ENCODE measurements around the gene CAPZB. TPM values are rescaled to one million over a fixed set of nuclear protein-coding genes. Genes with fewer than 3 reads are reported as not detected.

Gene CAPZB
- total RNA-seq, 1 donor from 2014 or later: 262 TPM

DNA sequence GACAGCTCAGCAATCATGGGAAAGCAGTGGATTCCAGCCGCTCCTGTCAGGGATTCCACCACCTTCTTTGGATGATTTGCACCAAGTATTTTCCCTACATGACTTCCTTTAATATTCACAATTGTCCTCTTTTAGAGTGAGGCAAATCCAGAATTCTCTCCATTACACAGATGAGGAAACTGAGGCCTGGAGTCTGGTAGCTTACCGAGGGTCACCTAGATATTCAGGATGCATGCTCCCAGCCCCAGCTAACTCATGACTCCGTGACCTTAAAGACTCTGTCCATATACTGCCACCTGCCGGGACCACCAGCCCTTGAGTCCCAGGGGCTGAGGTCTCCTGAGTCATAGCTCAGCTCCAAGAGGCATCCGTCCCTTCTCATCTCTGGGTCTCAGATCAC, 80.6 kb downstream of the CAPZB start:
- ATAC-seq: no peak

DNA sequence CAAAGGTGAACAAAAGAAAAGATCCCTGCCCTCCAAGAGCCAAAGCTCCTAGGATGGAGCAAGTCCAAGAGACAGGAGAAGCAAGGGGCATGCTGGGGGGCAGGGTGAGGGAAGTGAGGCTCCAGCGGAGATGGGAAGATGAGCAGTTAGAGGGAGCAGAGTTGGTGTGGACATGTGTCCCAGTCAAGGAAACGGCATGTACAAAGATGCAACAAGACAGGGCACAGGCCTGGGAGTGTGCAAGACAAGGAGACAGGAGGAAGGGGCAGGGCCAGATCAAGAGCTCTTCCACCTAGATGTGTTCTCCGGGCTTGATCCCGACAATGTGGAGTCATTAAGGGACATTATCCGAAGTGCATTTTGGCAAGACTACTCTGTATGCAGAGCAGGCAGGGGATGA, 82.1 kb downstream of the CAPZB start:
- ATAC-seq: no peak

DNA sequence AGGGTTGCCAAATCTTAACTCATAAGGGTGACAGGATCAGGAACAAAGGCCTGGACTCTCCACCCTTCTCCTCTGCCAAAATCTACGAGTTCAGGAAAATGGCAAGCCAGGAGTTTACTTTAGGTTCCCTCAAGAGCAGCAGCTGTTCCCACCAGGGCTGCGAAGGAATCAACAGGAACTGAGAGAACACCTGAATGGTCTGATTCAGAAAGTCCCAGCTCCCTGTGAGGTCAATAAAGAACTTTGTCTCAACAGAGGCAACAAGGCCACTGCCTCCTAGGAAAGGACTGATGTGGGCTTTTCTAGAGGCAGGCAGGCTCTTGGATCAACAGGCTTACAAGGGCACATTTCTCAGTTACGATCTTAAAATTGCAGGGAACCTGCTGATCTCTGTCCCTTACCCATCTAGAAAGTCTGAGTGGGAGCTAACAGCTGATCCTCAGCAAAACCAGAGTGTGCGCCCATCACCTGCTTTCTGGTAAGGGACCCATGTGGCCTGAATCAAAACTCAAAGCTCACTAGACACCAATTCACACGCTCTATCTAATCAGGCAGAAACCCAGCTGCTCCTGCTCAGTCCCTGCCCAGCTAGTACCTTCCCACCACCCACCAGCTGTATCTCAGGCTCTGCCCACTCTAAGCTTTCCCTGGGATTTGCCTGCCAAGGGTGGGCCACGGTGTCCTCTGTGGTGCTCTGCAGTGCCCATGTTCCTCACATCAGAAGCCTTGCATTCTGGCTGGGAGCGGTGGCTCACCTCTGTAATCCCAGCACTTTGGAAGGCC, 83.1 kb downstream of the CAPZB start:
- no peak for ATAC-seq

DNA sequence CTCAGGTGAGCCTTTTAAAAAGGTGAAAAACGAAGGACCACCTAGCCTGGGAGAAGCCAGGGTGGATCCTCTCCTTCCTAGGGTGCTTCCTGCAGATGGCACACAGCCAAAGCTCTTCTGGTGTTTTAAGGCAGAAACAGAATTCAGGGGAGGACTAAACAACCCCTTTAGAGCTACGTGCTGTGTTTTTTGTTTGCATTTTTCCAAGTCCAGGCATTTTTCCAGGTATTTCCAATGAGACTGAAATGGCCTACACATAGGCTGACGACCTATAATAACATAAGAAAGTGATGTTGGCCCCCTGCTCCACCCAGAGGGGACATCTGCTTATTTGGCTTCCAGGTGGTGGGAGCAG, 83.8 kb downstream of the CAPZB start:
- no peak for ATAC-seq

DNA sequence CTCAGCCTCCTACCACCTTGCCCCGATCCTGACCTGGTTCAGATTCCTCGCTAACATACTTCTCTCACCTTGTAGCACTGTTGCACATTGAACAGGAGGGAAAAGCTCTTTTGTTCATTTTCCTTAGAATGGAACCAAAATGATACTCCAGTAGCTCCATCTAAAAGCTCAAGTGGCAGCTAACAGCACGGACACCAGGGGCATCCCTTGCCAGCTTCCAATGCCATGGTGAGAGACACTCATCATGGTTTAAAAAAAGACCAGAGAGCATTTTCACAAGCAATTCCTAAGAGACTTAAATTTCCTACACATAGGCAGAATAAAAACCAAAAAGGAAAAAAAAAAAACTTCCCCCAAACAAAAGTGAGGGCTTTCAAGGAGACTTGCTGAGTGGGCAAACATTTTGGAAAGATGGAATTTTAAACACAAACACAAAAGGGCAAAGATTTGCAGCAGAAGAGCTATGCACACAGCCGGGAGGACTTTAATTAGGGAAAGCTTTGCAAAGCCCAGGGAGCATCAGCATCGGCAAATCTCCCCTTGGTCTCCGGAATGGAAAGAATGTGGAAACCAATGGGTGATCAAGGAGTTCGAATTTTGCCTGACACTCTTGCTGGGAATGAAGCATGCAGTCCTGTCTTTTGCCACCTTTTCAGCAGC, 84.3 kb downstream of the CAPZB start:
- ATAC-seq: no peak

DNA sequence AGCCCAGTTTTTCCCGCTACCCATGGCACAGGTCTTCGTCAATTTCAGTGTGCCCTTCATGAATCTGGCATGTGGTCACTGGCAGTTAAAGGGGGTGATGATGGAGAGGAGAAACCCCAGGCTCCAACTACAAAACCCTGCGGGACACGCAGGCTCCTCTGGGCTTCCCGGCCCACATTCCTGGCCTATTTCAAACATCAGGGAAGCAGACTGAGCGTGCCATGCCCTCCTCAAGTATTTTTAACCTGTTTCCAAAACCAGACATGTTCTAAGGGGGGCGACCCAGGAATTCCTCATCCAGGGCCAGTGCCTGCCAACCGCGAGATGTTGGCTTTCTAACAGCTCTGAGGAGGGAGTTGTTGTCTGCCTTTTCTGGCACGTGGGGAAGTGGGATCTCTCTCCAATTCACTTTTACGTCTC, 85.1 kb downstream of the CAPZB start:
- ATAC-seq: no peak

DNA sequence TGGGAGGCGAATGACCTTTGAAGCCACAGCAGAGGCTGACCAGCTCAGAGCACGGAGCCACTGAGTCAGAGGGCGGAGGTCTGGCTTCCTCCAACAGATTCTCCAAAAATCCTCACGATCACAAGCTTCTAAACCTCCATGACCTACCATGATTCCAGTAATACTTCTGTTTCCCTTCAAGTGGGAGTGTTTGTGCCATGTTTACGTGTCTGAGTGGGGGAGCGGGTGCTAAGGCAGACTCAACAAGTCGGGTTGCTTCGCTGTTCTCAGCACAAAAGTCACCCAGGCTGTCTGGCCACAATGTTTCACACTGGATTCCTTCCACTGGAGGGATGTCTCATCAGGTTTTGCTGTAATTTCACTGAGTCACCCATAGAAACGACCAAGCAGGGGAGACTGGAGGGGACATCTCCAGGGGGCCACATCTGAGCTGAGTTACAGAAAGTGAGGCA, 87.0 kb downstream of the CAPZB start:
- ATAC-seq: peak; percentile 78

DNA sequence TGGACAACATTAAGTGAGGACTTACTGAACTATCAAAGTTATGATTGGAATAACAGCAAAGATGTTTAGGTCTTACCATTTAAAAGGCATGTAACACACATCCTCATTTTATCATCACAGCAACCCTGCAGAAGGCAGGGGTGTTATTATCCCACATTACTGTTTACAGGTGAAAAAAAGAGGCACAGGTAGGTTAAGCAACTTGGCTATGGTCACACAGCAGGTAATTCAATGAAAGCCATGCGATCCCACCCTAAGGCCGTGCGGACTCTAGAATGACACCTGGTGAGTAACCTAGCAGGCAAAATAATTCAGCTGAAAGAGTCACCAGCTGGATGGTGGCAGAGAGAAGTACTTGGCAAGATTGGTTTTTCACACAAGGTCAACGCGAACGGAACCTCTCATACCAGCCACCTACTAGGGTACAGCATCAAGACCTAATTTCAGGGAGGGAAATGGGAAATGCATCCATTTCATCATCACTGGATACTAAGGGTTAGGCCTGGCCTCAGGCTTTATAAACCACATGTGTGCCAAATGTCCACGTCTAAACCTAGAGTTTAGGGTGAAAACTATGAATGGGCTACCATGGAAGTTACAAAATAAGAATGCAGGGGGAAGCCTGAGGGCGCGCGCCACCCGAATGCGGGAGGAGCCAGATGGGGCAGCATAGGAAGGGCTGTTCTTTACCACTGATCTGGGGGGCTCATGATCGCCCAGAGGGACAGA, 88.0 kb downstream of the CAPZB start:
- no peak for ATAC-seq

DNA sequence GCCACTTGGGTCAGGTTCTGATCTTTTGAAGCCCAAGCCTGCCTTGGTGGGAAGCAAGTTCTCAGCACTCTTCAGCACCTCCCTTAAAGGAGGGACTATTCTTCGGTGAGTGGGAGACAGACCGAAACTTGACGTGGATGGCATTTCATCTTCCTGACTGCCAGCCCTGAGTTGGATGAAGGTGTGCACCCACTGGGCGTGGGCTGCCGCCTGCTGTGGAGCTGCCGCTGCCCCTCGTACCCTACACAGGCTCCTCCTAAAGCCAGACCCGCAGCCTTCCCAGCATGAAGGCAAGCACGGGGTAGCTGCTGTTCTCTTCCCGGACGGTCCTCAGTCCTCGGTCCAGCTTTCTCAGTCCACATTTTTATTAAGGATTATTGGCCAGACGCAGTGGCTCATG, 89.1 kb downstream of the CAPZB start:
- ATAC-seq: peak; percentile 5

DNA sequence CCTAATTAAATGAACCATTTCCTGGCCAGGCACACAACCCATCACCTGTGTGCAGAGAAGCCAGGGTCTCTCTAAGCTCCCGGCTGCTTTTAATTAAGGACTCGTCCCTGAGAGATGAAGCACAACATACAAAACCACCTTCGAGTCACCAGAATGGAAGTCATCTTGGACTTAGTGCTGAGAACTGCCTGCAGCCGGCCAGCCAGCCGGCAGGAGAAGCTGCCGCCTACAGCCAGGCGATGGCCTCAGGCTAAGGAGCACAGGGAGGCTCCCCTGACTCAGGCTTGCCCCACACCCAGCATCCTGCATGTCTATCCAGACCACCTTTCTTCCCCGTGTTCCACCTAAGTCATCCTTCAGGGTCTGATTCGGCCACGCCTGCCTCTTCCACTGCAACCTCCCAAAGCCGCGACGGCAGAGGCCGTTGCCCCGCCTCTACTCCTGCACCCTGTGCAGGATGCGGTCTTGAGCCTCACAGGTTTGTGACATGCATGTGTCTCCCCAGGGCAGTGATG, 89.6 kb downstream of the CAPZB start:
- peak; percentile 37 for ATAC-seq

DNA sequence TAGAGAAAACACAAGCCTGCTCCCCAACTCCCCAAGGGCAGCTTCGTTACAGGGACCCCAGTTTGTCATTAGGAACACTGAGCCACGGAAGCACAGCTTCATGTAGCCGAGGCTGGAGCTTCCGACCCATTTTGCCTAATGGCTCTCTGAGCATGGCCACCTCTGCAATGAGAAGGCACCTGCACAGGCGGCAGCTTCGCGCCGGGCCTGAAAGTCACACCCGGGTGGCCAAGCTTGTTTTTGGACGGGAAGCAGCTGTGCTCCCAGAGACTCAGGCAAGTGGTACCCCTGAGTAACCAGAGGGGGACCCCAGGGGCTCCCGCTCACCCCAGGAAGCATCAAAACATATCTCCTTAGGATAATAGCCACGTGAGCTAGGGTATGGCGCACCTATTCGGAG, 92.3 kb downstream of the CAPZB start:
- no peak for ATAC-seq

DNA sequence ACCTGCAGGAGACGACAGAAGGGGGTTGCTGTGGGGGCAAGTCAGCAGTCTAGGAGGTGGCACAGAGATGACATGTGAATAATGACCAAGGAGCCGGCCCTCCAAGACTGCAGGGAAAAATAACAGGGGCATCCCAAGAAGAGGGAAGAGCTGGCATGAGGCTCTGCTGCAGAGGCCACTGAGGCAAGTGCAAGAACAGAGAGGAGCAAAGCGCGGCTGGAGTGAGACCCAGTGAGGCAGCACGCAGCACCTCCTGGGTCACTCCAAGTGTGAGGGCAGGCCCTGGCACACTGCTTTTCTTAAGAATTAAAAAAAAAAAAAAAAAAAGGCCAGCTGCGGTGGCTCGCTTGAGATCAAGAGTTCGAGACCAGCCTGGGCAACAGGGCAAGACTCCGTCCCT, 93.1 kb downstream of the CAPZB start:
- ATAC-seq: no peak

DNA sequence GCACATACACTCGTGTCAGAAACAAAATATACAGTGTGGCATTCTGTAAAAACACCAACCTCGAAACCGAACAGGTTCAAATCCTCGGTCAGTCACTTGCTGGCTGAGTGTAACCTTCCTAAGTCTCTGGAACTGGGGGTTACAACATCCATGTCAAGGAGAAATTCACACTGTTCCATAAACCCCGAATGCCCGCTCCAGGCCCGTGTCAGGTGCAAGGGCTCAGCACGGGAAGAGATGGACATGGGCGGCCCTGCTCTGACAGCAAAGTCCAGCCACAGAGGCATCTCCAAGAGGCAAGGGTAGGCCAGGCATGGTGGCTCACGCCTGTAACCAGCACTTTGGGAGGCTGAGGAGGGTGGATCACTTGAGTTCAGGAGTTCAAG, 93.8 kb downstream of the CAPZB start:
- no peak for ATAC-seq

DNA sequence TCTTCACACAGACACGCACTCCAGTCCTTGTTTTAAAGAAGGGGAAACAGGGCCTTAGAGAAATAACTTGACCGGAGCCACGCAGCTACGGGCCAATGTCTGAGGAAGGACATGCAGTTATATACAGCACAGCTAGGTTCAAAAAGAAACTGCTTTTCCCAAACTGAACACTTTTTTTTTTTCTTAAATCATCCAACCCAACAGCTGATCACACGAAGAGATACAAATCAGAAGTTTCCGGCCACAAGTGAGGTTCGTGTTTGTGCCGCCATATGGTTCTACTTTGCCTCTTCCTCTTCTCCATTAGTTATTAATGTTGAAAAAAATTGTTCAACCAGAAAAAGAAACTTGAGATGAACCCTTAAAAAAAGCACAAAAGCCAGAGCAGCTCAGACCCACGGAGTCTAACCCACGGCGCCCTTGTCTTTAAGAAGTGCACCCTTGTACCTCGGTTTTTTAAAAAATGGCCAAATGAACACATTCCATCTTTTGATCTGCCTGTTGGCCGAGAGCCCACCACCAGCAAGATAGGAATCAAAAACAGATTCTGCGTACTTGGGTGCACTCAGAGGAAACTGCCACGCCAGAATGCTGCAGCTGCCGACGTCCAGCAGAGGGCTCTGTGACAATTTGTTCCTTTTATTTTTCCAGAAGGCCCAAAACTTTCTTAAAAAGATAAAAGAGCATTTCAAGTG, 94.3 kb downstream of the CAPZB start:
- ATAC-seq: no peak

DNA sequence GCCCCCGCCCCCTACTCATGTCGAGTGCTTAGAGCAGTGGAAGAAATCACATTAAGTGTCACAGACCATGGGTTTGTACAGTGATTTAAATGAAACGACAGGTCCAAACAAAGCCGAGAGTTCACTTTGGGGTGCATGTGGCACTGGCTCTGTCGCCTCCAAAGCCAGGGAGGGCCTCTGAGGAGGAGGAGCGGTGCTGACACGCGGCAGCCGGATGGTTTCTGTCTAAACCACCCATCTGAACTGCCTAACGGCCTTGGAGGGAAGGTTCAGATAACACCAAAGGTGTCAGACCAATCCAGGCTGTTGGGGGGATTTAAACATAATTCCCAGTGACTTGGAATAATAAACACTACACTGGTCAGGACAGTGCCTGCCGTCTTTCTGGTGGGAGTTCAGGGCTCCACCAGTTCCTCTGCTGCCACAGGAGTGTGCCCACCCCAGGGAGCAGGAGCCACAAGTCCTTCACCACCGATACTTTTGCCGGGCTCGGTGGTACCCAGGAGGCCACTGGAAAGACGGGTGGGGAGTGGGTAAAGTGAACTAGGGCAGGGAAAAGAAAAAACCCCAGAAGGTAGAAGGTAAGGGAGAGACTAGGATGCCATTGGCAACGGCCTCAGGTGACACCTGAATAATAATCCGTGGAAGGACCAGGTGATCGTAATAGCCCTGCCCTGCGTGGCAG, 95.0 kb downstream of the CAPZB start:
- peak; percentile 46 for ATAC-seq

DNA sequence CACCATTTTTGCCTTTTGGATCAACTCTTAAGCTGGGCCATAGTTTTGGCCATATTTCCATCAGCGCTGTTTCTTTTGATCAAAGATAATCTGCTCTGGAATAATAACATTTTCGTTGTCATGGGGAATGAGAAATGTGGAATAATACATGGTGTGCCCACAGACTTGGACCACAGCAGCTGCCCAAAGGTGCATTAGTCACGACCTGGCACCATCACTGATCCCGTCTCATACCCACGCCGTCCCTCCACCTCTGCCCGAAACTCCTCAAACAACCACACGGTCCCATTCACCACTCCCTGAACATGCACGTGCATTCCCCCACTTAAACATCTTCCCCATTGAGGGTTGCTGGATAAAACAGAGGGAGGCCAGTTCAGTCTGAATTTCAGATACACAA, 96.4 kb downstream of the CAPZB start:
- ATAC-seq: peak; percentile 19

DNA sequence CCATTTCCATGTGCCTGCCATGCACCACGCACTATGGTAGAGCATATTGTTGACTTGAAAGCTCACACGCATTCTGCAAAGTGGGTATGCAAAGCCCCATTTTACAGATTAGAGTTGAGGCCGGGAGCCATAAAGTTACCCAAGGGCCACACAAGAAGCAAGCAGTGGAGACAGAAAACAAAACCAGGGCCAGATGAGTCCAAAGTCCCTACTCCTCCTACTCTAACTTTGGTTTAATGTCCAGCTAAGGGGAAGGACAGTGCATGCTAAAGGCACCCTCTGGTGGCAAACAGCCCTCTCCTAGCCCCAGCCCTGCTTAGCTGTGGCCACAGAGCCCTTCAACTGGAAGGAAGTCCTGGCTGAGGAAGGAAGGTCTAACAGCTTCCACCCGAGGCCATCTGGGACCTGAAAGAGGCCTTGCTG, 98.3 kb downstream of the CAPZB start:
- ATAC-seq: no peak

DNA sequence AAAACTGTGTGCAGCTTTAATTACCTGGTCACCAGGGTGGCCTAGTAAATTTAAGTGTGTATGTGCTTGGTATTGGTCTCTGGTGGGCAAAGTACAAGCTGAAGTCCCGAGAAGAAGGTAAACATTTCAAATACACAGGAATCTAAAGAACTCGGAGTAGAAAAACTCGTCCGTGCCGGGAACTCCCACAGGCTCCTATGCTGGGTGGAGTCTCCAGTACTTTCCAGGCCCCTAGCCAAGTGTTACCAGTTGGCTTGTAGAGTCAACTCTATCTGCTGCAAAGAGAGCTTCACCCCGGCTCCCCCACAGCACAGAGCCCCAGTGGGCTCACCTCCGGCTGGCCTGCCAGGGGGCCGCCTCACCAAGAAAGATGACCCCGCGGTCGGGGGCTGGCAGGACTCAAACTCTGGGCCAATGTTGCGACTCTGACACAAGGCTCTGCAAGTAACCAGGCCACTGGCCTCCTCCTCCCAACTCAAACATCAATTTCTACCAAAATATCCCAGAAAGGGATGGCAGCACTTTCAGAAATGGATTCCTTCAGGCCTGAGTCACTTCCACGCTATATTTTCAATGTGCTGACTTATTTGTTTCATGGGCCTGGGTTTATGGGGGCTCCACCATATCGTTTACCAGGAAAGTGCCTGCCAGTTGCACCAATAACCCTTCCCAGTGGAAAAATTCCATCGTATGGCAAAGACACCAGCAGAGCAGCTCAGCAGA, 99.3 kb downstream of the CAPZB start:
- peak; percentile 60 for ATAC-seq

DNA sequence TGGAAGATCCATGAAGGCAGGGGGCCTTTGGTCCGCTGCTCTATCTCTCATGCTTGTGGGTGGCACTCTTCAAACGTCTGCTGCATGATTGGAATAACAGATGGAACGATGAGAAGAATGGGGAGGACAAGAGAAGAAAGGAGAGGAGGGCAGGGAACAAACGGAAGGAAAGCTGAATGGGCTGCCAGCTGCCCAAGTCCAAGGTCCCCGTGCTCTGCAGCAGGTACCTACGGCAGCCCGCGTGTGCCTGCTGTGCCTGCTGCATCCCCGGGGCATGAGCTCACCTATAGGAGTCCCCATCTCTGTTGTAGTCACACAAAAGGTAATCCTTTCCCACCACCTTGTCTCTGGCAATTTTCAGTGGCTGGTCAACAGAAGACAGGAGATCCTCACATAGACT, 100.1 kb downstream of the CAPZB start:
- no peak for ATAC-seq

DNA sequence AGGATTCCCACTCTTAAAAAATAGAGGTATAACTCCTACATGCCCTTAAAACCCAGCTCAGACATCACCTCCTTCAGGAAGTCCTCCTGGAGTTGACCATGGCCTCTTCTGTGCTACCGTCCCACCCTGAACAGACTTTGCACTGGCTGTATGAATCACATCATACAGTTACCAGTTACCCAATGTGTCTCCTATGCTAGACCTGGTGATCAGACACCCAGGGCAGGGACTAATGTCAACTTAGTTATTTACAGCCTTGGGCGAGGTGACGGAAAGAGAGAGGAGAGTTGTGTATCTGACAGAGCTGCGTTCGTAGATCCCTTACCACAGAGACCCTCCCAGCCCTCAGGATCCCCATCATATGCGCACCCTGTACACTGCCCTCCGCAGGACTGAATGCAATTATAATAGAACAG, 100.6 kb downstream of the CAPZB start:
- no peak for ATAC-seq

DNA sequence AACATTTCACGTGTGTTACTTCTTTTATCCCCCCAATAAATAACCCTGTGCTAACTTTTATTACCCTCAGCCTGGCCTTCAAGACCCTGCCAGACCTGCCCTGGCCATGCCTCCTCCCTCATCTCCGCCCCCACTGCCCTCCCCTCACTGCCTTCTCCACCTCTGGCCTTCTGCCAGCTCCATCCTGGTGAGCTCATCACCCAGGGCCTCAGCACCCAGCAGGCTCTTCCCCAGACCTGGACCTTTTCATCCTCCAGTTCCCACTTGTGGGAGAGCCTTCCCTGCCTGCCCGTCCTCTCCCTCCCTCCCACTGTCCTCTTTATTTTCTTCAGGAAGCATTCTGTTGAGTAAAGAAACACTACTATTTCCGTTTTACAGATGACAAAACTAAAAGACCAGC, 101.2 kb downstream of the CAPZB start:
- ATAC-seq: no peak

DNA sequence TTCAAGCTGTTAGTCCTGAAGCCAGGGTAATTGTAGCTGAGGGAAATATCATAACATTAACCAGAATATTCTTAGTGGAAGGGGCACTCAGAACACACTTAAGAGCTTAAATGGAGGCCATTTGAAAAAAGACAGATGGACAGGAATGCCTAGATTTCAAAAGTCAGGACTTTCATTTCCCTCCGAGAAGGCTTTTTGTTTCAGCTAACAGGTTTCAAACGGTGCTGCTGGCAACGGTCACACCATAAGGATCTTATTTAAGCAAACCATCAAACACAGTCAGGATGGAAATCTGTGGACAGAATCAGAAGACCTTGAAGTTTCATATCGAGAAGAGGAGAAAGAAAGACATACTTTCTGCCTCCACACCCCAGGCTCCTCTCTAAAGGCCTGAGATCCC, 103.1 kb downstream of the CAPZB start:
- ATAC-seq: no peak
